ENCODE results near the gene CASZ1.

CASZ1 gene

GRCh38 chr1:10633416-10633815 lies 163.0 kb downstream of the CASZ1 start:
- no peak overlapping the region for H2BK12ac ChIP-seq (ENCODE audit: low read length in 2 of 2)
- no peak overlapping the region for H3K27ac ChIP-seq (ENCODE audit: low read length, poor library complexity, severe bottlenecking)
- H3K18ac ChIP-seq (ENCODE audit: low read depth in 1 of 2, low read length in 2 of 2) = no peak overlapping the region
- no peak overlapping the region for H3K4me3 ChIP-seq (ENCODE audit: insufficient read depth in 1 of 2, low read depth in 1 of 2, low read length in 2 of 2)
- DNase-seq = no peak
- H4K91ac ChIP-seq (ENCODE audit: low read length) = no peak overlapping the region
- 96% methylated on average over 10 of the region's 10 CpGs for WGBS
- no peak overlapping the region for H3K23ac ChIP-seq (ENCODE audit: low read length in 2 of 2)
- peaks cover 0 to 14% of the 10 kb centered on the region in 2 experiments for H3K27me3 ChIP-seq (ENCODE audit: control insufficient read depth in 1 of 2, insufficient read depth in 1 of 2, low read length in 2 of 2)
- no peak overlapping the region for H4K8ac ChIP-seq (ENCODE audit: low read length)
- no peaks in the 10 kb centered on the region for H3K9me3 ChIP-seq (ENCODE audit: control insufficient read depth, low read length)
- peaks cover 3 to 49% of the 10 kb centered on the region in 2 experiments for H3K36me3 ChIP-seq (ENCODE audit: control insufficient read depth in 1 of 2, insufficient read depth in 2 of 2, low read depth in 1 of 2, low read length in 2 of 2)
- H3K9ac ChIP-seq (ENCODE audit: low read length) = no peak overlapping the region
- H2AK5ac ChIP-seq (ENCODE audit: low read length, severe bottlenecking) = no peak overlapping the region
- no peak overlapping the region for H3K4ac ChIP-seq (ENCODE audit: low read depth in 1 of 2, low read length in 2 of 2)
- no peak overlapping the region for H2BK15ac ChIP-seq (ENCODE audit: low read depth, poor library complexity, severe bottlenecking)
- H3K4me1 ChIP-seq (ENCODE audit: control insufficient read depth, insufficient read depth, low read depth, low read length) = peaks cover 28% of the 10 kb centered on the region
- H3K14ac ChIP-seq (ENCODE audit: low read length in 2 of 2) = peak overlapping the region in 1 of 2 experiments; percentile 33
- peaks cover 2% of the 10 kb centered on the region for H3K79me1 ChIP-seq (replicated peaks; ENCODE audit: low read length, poor library complexity, severe bottlenecking)
- H3K4me2 ChIP-seq (ENCODE audit: low read length, poor library complexity, severe bottlenecking) = no peak overlapping the region
- no peak overlapping the region for H2AFZ ChIP-seq (ENCODE audit: low read depth, low read length)
- H2BK5ac ChIP-seq (ENCODE audit: low read depth, low read length, poor library complexity, severe bottlenecking) = no peak overlapping the region
- H2BK120ac ChIP-seq (ENCODE audit: low read depth, low read length) = no peak overlapping the region

GRCh38 chr1:10632691-10633090 lies 163.8 kb downstream of the CASZ1 start:
- H2BK12ac ChIP-seq (ENCODE audit: low read length in 2 of 2) = no peak overlapping the region
- H3K9ac ChIP-seq (ENCODE audit: low read length) = no peak overlapping the region
- peaks cover 0 to 7% of the 10 kb centered on the region in 2 experiments for H3K27me3 ChIP-seq (ENCODE audit: control insufficient read depth in 1 of 2, insufficient read depth in 1 of 2, low read length in 2 of 2)
- H3K36me3 ChIP-seq (ENCODE audit: control insufficient read depth in 1 of 2, insufficient read depth in 2 of 2, low read depth in 1 of 2, low read length in 2 of 2) = peaks cover 3 to 50% of the 10 kb centered on the region in 2 experiments
- no peak overlapping the region for H3K4me2 ChIP-seq (ENCODE audit: low read length, poor library complexity, severe bottlenecking)
- no peak overlapping the region for H2BK120ac ChIP-seq (ENCODE audit: low read depth, low read length)
- H3K4ac ChIP-seq (ENCODE audit: low read depth in 1 of 2, low read length in 2 of 2) = no peak overlapping the region
- no peak overlapping the region for H3K27ac ChIP-seq (ENCODE audit: low read length, poor library complexity, severe bottlenecking)
- peaks cover 4% of the 10 kb centered on the region for H3K79me1 ChIP-seq (replicated peaks; ENCODE audit: low read length, poor library complexity, severe bottlenecking)
- H4K91ac ChIP-seq (ENCODE audit: low read length) = no peak overlapping the region
- H3K14ac ChIP-seq (ENCODE audit: low read length in 2 of 2) = no peak overlapping the region
- peaks cover 24% of the 10 kb centered on the region for H3K4me1 ChIP-seq (ENCODE audit: control insufficient read depth, insufficient read depth, low read depth, low read length)
- no peak overlapping the region for H3K4me3 ChIP-seq (ENCODE audit: insufficient read depth in 1 of 2, low read depth in 1 of 2, low read length in 2 of 2)
- no peak overlapping the region for H2AK5ac ChIP-seq (ENCODE audit: low read length, severe bottlenecking)
- no peaks in the 10 kb centered on the region for H3K9me3 ChIP-seq (ENCODE audit: control insufficient read depth, low read length)
- DNase-seq = no peak
- no peak overlapping the region for H2BK15ac ChIP-seq (ENCODE audit: low read depth, poor library complexity, severe bottlenecking)
- H4K8ac ChIP-seq (ENCODE audit: low read length) = no peak overlapping the region
- no peak overlapping the region for H2BK5ac ChIP-seq (ENCODE audit: low read depth, low read length, poor library complexity, severe bottlenecking)
- 82% methylated on average over 14 of the region's 14 CpGs for WGBS
- no peak overlapping the region for H3K18ac ChIP-seq (ENCODE audit: low read depth in 1 of 2, low read length in 2 of 2)
- no peak overlapping the region for H3K23ac ChIP-seq (ENCODE audit: low read length in 2 of 2)
- no peak overlapping the region for H2AFZ ChIP-seq (ENCODE audit: low read depth, low read length)

GRCh38 chr1:10631811-10632593 lies 164.4 kb downstream of the CASZ1 start:
- Histone ChIP-seq H3K27me3 (ENCODE audit: control insufficient read depth in 1 of 2, insufficient read depth in 1 of 2, low read length in 2 of 2) (no peaks in the 10 kb centered on the region), H3K79me1 (replicated peaks; ENCODE audit: low read length, poor library complexity, severe bottlenecking) (peaks cover 4% of the 10 kb centered on the region), H4K8ac (ENCODE audit: low read length) (no peak overlapping the region), H3K27ac (ENCODE audit: low read length, poor library complexity, severe bottlenecking) (no peak overlapping the region), H3K18ac (ENCODE audit: low read depth in 1 of 2, low read length in 2 of 2) (no peak overlapping the region), H2BK15ac (ENCODE audit: low read depth, poor library complexity, severe bottlenecking) (no peak overlapping the region), H3K9me3 (ENCODE audit: control insufficient read depth, low read length) (no peaks in the 10 kb centered on the region), H2AK5ac (ENCODE audit: low read length, severe bottlenecking) (peak overlapping the region; percentile 26), H3K36me3 (ENCODE audit: control insufficient read depth in 1 of 2, insufficient read depth in 2 of 2, low read depth in 1 of 2, low read length in 2 of 2) (peaks cover 3 to 56% of the 10 kb centered on the region in 2 experiments), H2BK120ac (ENCODE audit: low read depth, low read length) (no peak overlapping the region), H2AFZ (ENCODE audit: low read depth, low read length) (no peak overlapping the region), H3K9ac (ENCODE audit: low read length) (no peak overlapping the region), H3K23ac (ENCODE audit: low read length in 2 of 2) (no peak overlapping the region), H3K4ac (ENCODE audit: low read depth in 1 of 2, low read length in 2 of 2) (peak overlapping the region in 1 of 2 experiments; percentile 54), H2BK12ac (ENCODE audit: low read length in 2 of 2) (no peak overlapping the region), H3K4me1 (ENCODE audit: control insufficient read depth, insufficient read depth, low read depth, low read length) (peaks cover 22% of the 10 kb centered on the region), H4K91ac (ENCODE audit: low read length) (no peak overlapping the region), H3K4me2 (ENCODE audit: low read length, poor library complexity, severe bottlenecking) (no peak overlapping the region), H3K4me3 (ENCODE audit: insufficient read depth in 1 of 2, low read depth in 1 of 2, low read length in 2 of 2) (no peak overlapping the region), H2BK5ac (ENCODE audit: low read depth, low read length, poor library complexity, severe bottlenecking) (no peak overlapping the region), H3K14ac (ENCODE audit: low read length in 2 of 2) (no peak overlapping the region)
- DNase-seq = no peak
- 70% methylated on average over 14 of the region's 14 CpGs for WGBS

GRCh38 chr1:10631121-10631810 lies 165.2 kb downstream of the CASZ1 start:
- no peak overlapping the region for H4K8ac ChIP-seq (ENCODE audit: low read length)
- no peak overlapping the region for H3K23ac ChIP-seq (ENCODE audit: low read length in 2 of 2)
- H3K4me2 ChIP-seq (ENCODE audit: low read length, poor library complexity, severe bottlenecking) = no peak overlapping the region
- H2BK12ac ChIP-seq (ENCODE audit: low read length in 2 of 2) = no peak overlapping the region
- no peak overlapping the region for H2AFZ ChIP-seq (ENCODE audit: low read depth, low read length)
- no peak overlapping the region for H2AK5ac ChIP-seq (ENCODE audit: low read length, severe bottlenecking)
- DNase-seq = no peak
- H3K79me1 ChIP-seq (replicated peaks; ENCODE audit: low read length, poor library complexity, severe bottlenecking) = peaks cover 4% of the 10 kb centered on the region
- 94% methylated on average over 20 of the region's 20 CpGs for WGBS
- H2BK120ac ChIP-seq (ENCODE audit: low read depth, low read length) = no peak overlapping the region
- H3K4me1 ChIP-seq (ENCODE audit: control insufficient read depth, insufficient read depth, low read depth, low read length) = peaks cover 22% of the 10 kb centered on the region
- H3K4ac ChIP-seq (ENCODE audit: low read depth in 1 of 2, low read length in 2 of 2) = no peak overlapping the region
- no peak overlapping the region for H2BK15ac ChIP-seq (ENCODE audit: low read depth, poor library complexity, severe bottlenecking)
- no peak overlapping the region for H3K9ac ChIP-seq (ENCODE audit: low read length)
- no peaks in the 10 kb centered on the region for H3K9me3 ChIP-seq (ENCODE audit: control insufficient read depth, low read length)
- no peak overlapping the region for H3K27ac ChIP-seq (ENCODE audit: low read length, poor library complexity, severe bottlenecking)
- no peak overlapping the region for H3K4me3 ChIP-seq (ENCODE audit: insufficient read depth in 1 of 2, low read depth in 1 of 2, low read length in 2 of 2)
- H4K91ac ChIP-seq (ENCODE audit: low read length) = no peak overlapping the region
- H3K14ac ChIP-seq (ENCODE audit: low read length in 2 of 2) = no peak overlapping the region
- H3K36me3 ChIP-seq (ENCODE audit: control insufficient read depth in 1 of 2, insufficient read depth in 2 of 2, low read depth in 1 of 2, low read length in 2 of 2) = peaks cover 6 to 63% of the 10 kb centered on the region in 2 experiments
- no peak overlapping the region for H3K18ac ChIP-seq (ENCODE audit: low read depth in 1 of 2, low read length in 2 of 2)
- H3K27me3 ChIP-seq (ENCODE audit: control insufficient read depth in 1 of 2, insufficient read depth in 1 of 2, low read length in 2 of 2) = no peaks in the 10 kb centered on the region
- H2BK5ac ChIP-seq (ENCODE audit: low read depth, low read length, poor library complexity, severe bottlenecking) = no peak overlapping the region

Data from mesenchymal stem cell (in vitro differentiated cells and primary cell).